Measurements from ENCODE around the gene DRC1.
"Not testable (repeated sequence)": the region's sequence is repeated elsewhere in the genome, so short reads cannot be mapped to it uniquely, and the experiment has no call there.

DRC1 gene

DNA sequence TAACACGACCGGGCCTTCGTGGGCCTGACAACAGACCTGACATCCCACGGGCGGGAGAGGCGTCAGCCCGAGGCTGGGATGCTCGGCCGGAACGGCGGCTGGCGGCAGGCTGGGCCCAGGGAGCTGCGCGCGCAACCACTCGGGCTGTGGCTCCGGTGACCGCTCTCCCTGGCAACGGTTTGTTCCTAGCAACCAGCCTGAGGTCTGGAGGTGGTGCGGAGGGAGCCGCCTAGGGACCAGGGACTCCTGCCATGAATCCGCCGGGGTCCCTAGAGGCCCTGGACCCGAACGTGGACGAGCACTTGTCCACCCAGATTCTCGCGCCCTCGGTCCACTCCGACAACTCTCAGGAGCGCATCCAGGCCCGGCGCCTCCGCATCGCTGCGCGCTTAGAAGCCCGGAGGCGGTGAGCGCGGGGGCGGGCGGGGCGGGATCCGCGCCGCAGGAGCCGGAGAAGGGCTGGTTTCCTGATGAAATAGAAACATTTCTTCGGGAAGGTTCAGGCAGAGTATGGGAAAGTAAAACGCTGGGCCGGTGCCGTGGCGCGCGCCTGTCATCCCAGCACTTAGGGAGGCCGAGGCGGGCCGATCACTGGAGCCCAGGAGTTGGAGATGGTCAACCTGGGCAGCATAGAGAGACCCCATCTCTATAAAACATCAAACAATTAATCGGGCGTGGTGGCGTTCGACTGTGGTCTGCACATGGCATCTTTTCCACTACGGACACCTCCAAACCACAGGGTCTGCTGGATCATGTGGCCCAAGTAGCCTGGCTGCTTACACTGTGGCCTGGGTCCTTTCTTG, at the start of gene DRC1:
TSS of gene DRC1 (plus strand) at position 182 of the 803 bp plus-strand sequence. CDS start at position 252, 70 bp downstream.
- no peaks in the 10 kb centered on the region for H3K9me3 ChIP-seq (ENCODE audit: low read depth, low read length)
- H3K36me3 ChIP-seq (ENCODE audit: insufficient read depth, low read length) = no peaks in the 10 kb centered on the region
- H3K27ac ChIP-seq = no peak within 1 kb of the TSS
- H3K4me3 ChIP-seq = no peak within 1 kb of the TSS
- DNase-seq (ENCODE audit: low read depth, low spot score) = no peak
- no peak within 1 kb of the TSS for H3K9ac ChIP-seq (ENCODE audit: insufficient read length)
- no peak for TF ChIP-seq FOXP2 (optimal IDR thresholded peaks at IDR 0.05; ENCODE audit: control extremely low read depth, extremely low read length, insufficient read depth)

DNA sequence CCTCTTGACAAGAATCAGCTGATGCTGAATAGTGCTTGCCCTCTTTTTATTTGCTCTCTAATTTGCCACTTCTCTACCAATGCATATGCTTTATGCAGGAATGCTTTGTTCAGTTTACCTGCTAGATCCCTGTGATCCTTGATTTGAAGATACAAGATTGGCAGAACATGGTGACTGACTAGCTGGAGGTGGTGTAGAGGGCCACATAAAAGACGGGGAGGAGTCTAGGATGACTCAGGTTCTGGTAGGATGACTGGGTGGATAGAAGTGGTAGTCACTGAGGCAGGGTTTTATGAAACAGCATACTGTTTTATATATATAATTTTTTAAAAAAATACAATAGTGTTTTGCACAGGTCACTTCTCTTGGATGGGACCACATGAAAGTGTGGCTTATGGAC, 48.8 kb upstream of the DRC1 start:
- Histone ChIP-seq H3K27ac (no peak overlapping the region), H3K9me3 (ENCODE audit: low read depth, low read length) (no peaks in the 10 kb centered on the region), H3K9ac (ENCODE audit: insufficient read length) (no peak overlapping the region), H3K4me3 (no peak overlapping the region), H3K36me3 (ENCODE audit: insufficient read depth, low read length) (peaks cover 19% of the 10 kb centered on the region)
- no peak for DNase-seq (ENCODE audit: low read depth, low spot score)
- TF ChIP-seq EZH2 (IDR thresholded peaks at IDR 0.05) (no peak), FOXP2 (optimal IDR thresholded peaks at IDR 0.05; ENCODE audit: control extremely low read depth, extremely low read length, insufficient read depth) (no peak), POLR2AphosphoS5 (IDR thresholded peaks at IDR 0.05; ENCODE audit: borderline replicate concordance, low read depth, low read length) (no peak)

GRCh38 chr2:26354469-26354868, 47.3 kb upstream of the DRC1 start:
- H3K9me3 ChIP-seq (ENCODE audit: low read depth, low read length); H3K9ac ChIP-seq (ENCODE audit: insufficient read length); H3K4me3 ChIP-seq; DNase-seq (ENCODE audit: low read depth, low spot score); H3K27ac ChIP-seq: not testable (repeated sequence)
- peaks cover 16% of the 10 kb centered on the region for H3K36me3 ChIP-seq (ENCODE audit: insufficient read depth, low read length)

GRCh38 chr2:26355038-26355995, 46.4 kb upstream of the DRC1 start:
- TF ChIP-seq EZH2 (IDR thresholded peaks at IDR 0.05) (no peak), POLR2AphosphoS5 (IDR thresholded peaks at IDR 0.05; ENCODE audit: borderline replicate concordance, low read depth, low read length) (no peak), FOXP2 (optimal IDR thresholded peaks at IDR 0.05; ENCODE audit: control extremely low read depth, extremely low read length, insufficient read depth) (no peak)
- Histone ChIP-seq H3K27ac (no peak overlapping the region; the same call in 1 of the 2 replicates), H3K4me3 (no peak overlapping the region), H3K36me3 (ENCODE audit: insufficient read depth, low read length) (peaks cover 16% of the 10 kb centered on the region), H3K9ac (ENCODE audit: insufficient read length) (peak overlapping the region; percentile 29), H3K9me3 (ENCODE audit: low read depth, low read length) (no peaks in the 10 kb centered on the region)
- DNase-seq (ENCODE audit: low read depth, low spot score) = no peak

DNA sequence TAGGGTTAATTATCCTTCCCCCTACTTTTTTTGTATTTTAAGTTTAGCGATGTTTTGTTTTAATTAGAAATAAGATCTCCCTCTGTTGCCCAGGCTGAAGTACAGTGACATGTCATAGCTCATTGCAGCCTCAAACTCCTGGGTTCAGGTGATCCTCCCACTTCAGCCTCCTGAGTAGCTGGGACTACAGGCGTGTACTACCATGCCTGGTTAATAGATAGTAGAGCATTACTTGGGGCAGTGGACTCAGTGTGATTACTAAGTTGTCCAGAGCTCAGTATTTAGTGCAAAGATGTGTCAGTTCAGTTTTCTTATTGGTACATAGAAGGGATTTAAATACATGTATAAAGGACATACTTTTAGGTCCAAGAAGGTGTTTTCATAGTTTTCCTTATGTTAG, 45.6 kb upstream of the DRC1 start:
- Histone ChIP-seq H3K36me3 (ENCODE audit: insufficient read depth, low read length) (peaks cover 16% of the 10 kb centered on the region), H3K4me3 (no peak overlapping the region), H3K9ac (ENCODE audit: insufficient read length) (no peak overlapping the region), H3K27ac (no peak overlapping the region), H3K9me3 (ENCODE audit: low read depth, low read length) (no peaks in the 10 kb centered on the region)
- no peak for DNase-seq (ENCODE audit: low read depth, low spot score)
- TF ChIP-seq FOXP2 (optimal IDR thresholded peaks at IDR 0.05; ENCODE audit: control extremely low read depth, extremely low read length, insufficient read depth) = no peak
- no peak for TF ChIP-seq POLR2AphosphoS5 (IDR thresholded peaks at IDR 0.05; ENCODE audit: borderline replicate concordance, low read depth, low read length)
- TF ChIP-seq EZH2 (IDR thresholded peaks at IDR 0.05) = no peak

GRCh38 chr2:26356771-26357170, 44.9 kb upstream of the DRC1 start:
- H3K9ac ChIP-seq (ENCODE audit: insufficient read length) = no peak overlapping the region
- no peak overlapping the region for H3K4me3 ChIP-seq
- DNase-seq (ENCODE audit: low read depth, low spot score) = no peak
- TF ChIP-seq POLR2AphosphoS5 (IDR thresholded peaks at IDR 0.05; ENCODE audit: borderline replicate concordance, low read depth, low read length) = no peak
- no peak for TF ChIP-seq EZH2 (IDR thresholded peaks at IDR 0.05)
- TF ChIP-seq FOXP2 (optimal IDR thresholded peaks at IDR 0.05; ENCODE audit: control extremely low read depth, extremely low read length, insufficient read depth) = no peak
- peaks cover 16% of the 10 kb centered on the region for H3K36me3 ChIP-seq (ENCODE audit: insufficient read depth, low read length)
- no peak overlapping the region for H3K27ac ChIP-seq
- H3K9me3 ChIP-seq (ENCODE audit: low read depth, low read length) = no peaks in the 10 kb centered on the region

GRCh38 chr2:26359886-26360473, 41.7 kb upstream of the DRC1 start:
- Histone ChIP-seq H3K27ac (no peak overlapping the region), H3K9ac (ENCODE audit: insufficient read length) (no peak overlapping the region), H3K4me3 (no peak overlapping the region), H3K9me3 (ENCODE audit: low read depth, low read length) (no peaks in the 10 kb centered on the region), H3K36me3 (ENCODE audit: insufficient read depth, low read length) (peaks cover 8% of the 10 kb centered on the region)
- DNase-seq (ENCODE audit: low read depth, low spot score) = no peak
- no peak for TF ChIP-seq FOXP2 (optimal IDR thresholded peaks at IDR 0.05; ENCODE audit: control extremely low read depth, extremely low read length, insufficient read depth)
- no peak for TF ChIP-seq POLR2AphosphoS5 (IDR thresholded peaks at IDR 0.05; ENCODE audit: borderline replicate concordance, low read depth, low read length)
- TF ChIP-seq EZH2 (IDR thresholded peaks at IDR 0.05) = no peak

DNA sequence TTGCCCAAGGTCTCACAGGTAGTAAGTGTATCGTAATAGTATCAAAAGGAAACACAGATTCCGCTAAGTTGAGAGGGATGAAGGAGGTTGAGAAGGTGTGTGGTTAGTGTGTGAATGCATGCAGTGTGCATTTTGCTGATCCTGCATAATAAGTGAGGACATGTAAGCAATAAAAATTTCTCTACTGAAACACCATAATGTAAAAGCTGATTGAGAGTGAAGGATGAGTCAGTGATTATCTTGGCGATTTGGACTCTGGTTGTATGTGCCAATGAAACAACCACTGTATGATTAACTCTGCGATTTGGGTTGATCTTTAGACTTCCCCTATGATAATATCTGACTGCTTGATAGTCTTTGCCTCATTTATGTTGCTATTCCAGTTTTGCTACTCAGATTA, 38.4 kb upstream of the DRC1 start:
- H3K9me3 ChIP-seq (ENCODE audit: low read depth, low read length) = no peaks in the 10 kb centered on the region
- TF ChIP-seq POLR2AphosphoS5 (IDR thresholded peaks at IDR 0.05; ENCODE audit: borderline replicate concordance, low read depth, low read length) = no peak
- TF ChIP-seq FOXP2 (optimal IDR thresholded peaks at IDR 0.05; ENCODE audit: control extremely low read depth, extremely low read length, insufficient read depth) = no peak
- no peak for TF ChIP-seq EZH2 (IDR thresholded peaks at IDR 0.05)
- no peak overlapping the region for H3K9ac ChIP-seq (ENCODE audit: insufficient read length)
- no peak overlapping the region for H3K4me3 ChIP-seq
- no peak overlapping the region for H3K27ac ChIP-seq
- DNase-seq (ENCODE audit: low read depth, low spot score) = no peak
- H3K36me3 ChIP-seq (ENCODE audit: insufficient read depth, low read length) = peaks cover 20% of the 10 kb centered on the region

All from SK-N-MC (cell line).